ENCODE data around the gene FEZF1.

- no peak for TF ChIP-seq CTCF (IDR thresholded peaks at IDR 0.05 in 8 of 11, conservative IDR thresholded peaks at IDR 0.05 in 3 of 11)
- TF ChIP-seq POLR2A (IDR thresholded peaks at IDR 0.05), result no peak
- no peak for TF ChIP-seq POLR2AphosphoS5 (IDR thresholded peaks at IDR 0.05)
These were observed 23.4 kb upstream of the FEZF1 start for GRCh38 chr7:122327969-122328368.
